Activated T-helper 17 cell treated with anti-CD3 and anti-CD28 coated beads, Interleukin-2, amount 50 U/mL, for 72 hours (primary cell): Measurements from ENCODE around the gene MPP3. TPM values are rescaled to one million over a fixed set of nuclear protein-coding genes. Genes with fewer than 3 reads are reported as not detected.

Experiments used
- ATAC-seq: fragments of 150-1000 bp; cut with Tn5 transposase; replicated peaks from 2 replicates; pipeline ENCODE4 v1.10.0; 2021; ENCODE audit warnings: mild to moderate bottlenecking, moderate library complexity
- H3K27ac Mint-ChIP-seq: one replicate; pipeline ENCODE4 v1.8.0; 2022; ENCODE audit warnings: mixed read lengths
- H3K27me3 Mint-ChIP-seq: one replicate; pipeline ENCODE4 v1.8.0; 2022; ENCODE audit warnings: mixed read lengths
- H3K36me3 Mint-ChIP-seq: one replicate; pipeline ENCODE4 v1.8.0; 2022; ENCODE audit warnings: low read depth, mild to moderate bottlenecking, mixed read lengths
- H3K4me1 Mint-ChIP-seq: one replicate; pipeline ENCODE4 v1.8.0; 2022; ENCODE audit warnings: mixed read lengths
- H3K4me3 Mint-ChIP-seq: one replicate; pipeline ENCODE4 v1.8.0; 2022; ENCODE audit warnings: mild to moderate bottlenecking, mixed read lengths
- H3K9me3 Mint-ChIP-seq: one replicate; pipeline ENCODE4 v1.8.0; 2022; ENCODE audit warnings: mixed read lengths
- total RNA-seq, 2 donors: library from RNA; stranded (reverse); gene quantifications; one replicate each; pipeline ENCODE4 v1.2.3, GENCODE V29; 2022

The MPP3 gene, protein sequence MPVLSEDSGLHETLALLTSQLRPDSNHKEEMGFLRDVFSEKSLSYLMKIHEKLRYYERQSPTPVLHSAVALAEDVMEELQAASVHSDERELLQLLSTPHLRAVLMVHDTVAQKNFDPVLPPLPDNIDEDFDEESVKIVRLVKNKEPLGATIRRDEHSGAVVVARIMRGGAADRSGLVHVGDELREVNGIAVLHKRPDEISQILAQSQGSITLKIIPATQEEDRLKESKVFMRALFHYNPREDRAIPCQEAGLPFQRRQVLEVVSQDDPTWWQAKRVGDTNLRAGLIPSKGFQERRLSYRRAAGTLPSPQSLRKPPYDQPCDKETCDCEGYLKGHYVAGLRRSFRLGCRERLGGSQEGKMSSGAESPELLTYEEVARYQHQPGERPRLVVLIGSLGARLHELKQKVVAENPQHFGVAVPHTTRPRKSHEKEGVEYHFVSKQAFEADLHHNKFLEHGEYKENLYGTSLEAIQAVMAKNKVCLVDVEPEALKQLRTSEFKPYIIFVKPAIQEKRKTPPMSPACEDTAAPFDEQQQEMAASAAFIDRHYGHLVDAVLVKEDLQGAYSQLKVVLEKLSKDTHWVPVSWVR
- total RNA-seq, result under 1 TPM; 0.43 to 0.58 TPM

DNA sequence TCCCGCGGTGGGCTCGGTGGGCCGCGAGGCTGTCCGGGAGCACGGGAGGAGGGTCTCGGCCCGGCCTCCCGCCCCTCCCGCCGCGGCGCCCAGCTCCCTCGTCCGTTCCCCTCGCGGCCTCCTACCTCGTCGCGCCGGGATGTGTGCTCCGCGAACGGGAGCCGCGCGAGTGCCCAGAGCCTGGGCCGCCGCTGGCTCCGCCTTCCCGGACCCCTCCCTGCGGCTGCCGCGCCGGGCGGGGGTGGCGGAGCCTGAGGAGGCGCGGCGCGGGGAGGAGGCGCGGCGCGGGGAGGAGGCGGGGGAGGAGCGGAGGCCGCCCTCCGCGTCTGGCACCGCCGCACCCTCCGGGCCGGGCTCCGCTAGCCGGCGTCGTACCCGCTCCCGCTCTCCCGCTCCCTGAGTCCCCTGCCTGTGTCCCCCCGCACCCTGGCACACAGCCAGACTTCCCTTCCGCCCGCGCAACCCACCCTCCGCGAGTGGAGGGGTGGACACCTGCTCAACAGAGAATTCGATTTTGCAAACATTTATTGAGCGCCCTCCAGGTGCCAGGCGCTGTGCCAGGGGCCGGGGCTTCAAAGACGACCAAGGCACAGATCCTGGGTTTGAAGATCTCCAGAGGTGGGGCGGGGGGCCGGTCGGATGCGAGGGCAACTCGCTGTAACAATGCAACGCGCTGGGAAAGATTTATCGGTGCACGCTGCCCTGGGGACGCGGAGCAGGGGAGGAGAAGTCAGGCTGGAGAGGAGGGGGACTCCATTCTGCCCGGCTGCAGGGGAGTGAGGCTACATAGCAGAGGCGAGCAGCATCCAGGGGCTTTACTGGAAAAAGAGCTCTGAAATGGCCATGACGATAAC, at the start of gene MPP3:
Gene MPP3 (minus strand): TSS at position 171 of the 854 bp plus-strand sequence. CDS start 1,240 bp downstream, outside the sequence.
- H3K36me3 Mint-ChIP-seq, result no peaks in the 10 kb centered on the region
- no peaks in the 10 kb centered on the region for H3K9me3 Mint-ChIP-seq
- no peak within 1 kb of the TSS for H3K27ac Mint-ChIP-seq
- peak; percentile 64 for ATAC-seq
- peak within 1 kb of the TSS; percentile 79 for H3K4me3 Mint-ChIP-seq
- H3K27me3 Mint-ChIP-seq, result peaks cover 19% of the 10 kb centered on the region
- H3K4me1 Mint-ChIP-seq, result peaks cover 14% of the 10 kb centered on the region

DNA sequence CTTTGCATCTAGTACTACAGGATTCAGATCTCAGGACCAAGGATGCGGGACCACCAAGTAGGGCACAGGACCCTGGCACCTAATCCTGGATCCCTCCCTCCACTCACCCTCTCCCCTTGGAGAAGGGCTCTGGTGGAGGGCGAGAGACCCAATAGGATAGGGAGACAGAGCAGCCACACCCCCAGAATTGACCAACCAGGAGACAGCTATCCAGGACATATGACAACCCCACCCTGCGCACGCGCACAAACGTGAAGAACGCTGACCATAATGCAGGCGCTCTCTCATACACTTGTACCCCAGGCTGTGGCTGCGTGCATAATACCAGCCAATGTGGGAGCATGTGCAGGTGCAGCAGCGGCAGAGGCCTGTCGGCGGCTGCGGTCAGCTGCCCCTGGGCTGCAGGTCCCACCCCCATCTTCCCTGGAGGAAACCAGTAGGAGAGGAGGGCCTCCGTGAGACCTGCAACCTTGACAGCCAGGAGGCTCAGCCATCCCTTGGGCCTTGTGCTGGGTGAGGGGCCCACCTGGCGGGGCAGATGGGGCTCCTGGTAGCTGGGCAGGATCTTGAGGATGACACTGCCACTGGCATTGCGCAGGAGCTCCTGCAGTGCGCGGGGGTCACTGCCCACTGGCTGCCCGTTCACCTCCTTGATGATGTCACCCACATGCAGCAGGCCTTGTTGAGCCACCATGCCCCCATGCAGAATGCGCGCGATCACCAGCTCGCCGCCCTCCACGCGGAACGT, 49.0 kb upstream of the MPP3 start:
- Mint-ChIP-seq H3K9me3 (no peaks in the 10 kb centered on the region), H3K27me3 (peaks cover 9% of the 10 kb centered on the region), H3K4me1 (no peaks in the 10 kb centered on the region), H3K36me3 (no peaks in the 10 kb centered on the region), H3K27ac (no peak overlapping the region), H3K4me3 (no peak overlapping the region)
- ATAC-seq, result no peak

DNA sequence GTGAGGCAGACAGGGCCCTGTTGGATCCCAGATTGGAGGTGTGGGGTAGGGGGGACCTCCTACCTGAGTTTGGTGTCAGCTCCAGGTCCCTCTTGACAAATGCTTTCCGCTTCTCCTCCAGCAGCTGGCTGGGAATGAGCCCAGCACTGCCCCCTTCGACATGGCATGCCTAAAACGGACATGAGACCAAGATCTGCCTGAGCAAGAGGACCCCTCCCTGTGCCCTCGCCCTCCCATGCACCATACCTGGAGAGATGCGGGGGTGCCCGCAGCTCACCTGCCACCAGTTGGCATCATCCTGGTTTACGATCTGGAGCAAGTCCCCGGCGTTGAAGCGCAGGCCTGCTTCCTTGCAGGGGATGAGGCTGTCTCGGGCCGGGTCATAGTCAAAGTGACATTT, 48.2 kb upstream of the MPP3 start:
- Mint-ChIP-seq H3K27me3 (peaks cover 9% of the 10 kb centered on the region), H3K4me1 (no peaks in the 10 kb centered on the region), H3K36me3 (no peaks in the 10 kb centered on the region), H3K27ac (no peak overlapping the region), H3K9me3 (no peaks in the 10 kb centered on the region), H3K4me3 (no peak overlapping the region)
- ATAC-seq, result no peak

DNA sequence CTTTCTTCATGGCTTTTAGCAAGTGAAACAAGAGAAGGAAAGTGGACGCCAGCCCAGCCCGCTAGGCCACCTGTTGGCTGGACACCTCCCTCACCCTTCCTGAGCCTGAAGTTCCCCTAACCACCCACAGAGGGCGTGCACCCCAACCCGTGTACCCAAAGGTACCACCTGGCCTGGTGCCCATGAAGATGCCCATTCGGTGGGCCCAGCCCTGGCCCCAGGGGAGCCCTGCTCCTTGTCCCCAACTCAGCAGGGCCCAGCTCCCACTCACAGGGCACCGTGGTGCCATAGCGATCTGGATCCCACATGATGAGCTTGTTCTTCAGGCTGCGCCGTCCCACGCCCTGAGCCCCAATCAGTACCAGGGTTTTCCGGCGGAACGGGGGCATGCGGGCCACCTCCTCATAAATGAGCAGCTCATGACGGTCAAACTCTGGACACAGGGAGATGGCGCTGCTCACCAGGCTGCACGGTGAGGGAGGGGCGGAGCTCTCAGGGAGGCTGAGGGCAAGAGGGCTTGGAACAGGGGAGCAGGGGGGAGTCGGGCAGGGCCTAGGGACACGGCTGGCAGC, 47.6 kb upstream of the MPP3 start:
- H3K4me3 Mint-ChIP-seq, result no peak overlapping the region

DNA sequence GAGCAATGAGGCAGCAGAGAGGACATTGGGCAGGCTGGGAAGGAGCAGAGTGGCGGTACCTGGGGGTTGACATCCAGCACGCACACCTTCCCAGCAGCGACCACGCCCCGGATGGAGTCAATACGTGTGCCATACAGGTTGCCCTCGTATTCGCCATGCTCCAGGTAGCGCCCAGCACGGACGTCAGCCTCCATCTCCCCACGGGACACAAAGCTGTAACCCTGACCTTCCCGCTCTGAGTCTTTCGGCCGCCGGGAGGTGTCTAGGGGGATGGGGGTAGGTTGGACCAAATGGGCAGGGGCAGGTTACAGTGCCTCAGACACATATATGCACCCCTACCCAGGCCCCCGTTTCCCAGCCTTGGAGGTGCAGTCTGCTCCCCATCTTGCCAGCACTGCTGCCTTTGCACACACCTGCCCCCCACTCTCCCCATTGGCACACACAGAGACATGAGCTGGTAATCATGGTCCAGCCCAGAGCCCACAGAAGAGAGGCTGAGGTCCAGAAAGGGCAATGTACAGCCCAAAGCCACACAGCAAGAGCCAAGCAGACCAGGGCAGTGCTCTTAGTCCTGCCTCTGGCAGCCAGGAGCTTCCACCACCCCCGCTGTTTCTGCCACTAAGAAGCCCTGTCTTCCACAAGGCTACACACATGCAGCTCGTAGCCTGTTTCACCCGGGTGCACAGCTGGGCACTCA, 46.9 kb upstream of the MPP3 start:
- no peak overlapping the region for H3K4me3 Mint-ChIP-seq
- no peaks in the 10 kb centered on the region for H3K4me1 Mint-ChIP-seq
- no peak for ATAC-seq
- no peak overlapping the region for H3K27ac Mint-ChIP-seq
- no peaks in the 10 kb centered on the region for H3K9me3 Mint-ChIP-seq
- no peaks in the 10 kb centered on the region for H3K36me3 Mint-ChIP-seq
- H3K27me3 Mint-ChIP-seq, result peaks cover 3% of the 10 kb centered on the region

More for the DNA sequence above, 47.6 kb upstream of the MPP3 start:
- ATAC-seq, result peak; percentile 57
- H3K27ac Mint-ChIP-seq, result no peak overlapping the region
- no peaks in the 10 kb centered on the region for H3K4me1 Mint-ChIP-seq
- no peaks in the 10 kb centered on the region for H3K9me3 Mint-ChIP-seq
- no peaks in the 10 kb centered on the region for H3K36me3 Mint-ChIP-seq
- H3K27me3 Mint-ChIP-seq, result peaks cover 8% of the 10 kb centered on the region

DNA sequence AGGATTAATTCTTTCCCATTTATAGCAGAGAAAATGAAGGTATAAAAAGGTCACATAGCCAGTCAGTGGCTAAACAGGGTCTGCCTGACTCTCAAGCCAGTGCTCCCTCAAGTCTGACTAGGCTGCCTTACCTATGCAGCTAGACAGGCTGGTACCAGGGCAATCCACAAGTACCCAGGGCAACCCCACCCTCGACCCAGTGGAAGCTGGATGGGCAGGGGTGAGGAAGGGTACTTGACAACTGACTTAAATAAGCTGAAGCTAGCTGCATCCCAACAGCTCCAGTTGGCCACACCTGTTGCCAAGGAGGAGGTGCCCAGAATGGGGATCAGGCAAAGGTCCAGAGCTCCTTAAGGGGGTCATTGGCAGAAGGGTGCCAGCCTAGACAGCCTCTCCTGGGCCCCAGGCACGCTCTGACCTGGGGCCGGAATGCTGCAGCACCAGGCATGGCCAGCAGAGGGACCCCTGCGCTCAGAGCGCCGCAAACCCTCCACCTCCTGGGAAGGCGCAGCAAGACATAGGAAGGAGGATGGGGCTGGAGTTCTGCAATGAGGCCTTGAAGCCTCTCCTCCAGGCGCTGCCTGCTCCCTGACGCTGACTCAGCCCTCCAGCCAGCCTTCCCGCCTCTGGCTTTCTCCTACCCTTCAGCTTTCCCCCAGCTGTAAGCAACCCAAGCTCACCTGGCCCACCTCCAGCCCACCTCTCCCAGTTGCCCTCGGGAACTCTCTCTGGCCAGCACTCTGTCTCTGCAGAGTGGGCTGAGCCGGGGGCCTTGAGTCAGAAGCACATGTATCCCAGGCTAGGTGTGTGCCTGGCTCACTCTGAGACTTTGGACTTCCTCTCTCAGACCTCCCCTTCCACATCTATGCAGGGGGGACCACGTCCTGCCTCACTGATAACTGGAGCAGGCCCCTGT, 45.6 kb upstream of the MPP3 start:
- no peaks in the 10 kb centered on the region for H3K36me3 Mint-ChIP-seq
- H3K4me1 Mint-ChIP-seq, result no peaks in the 10 kb centered on the region
- no peak overlapping the region for H3K4me3 Mint-ChIP-seq
- H3K9me3 Mint-ChIP-seq, result no peaks in the 10 kb centered on the region
- peak; percentile 90 for ATAC-seq
- H3K27me3 Mint-ChIP-seq, result peaks cover 5% of the 10 kb centered on the region
- H3K27ac Mint-ChIP-seq, result no peak overlapping the region

DNA sequence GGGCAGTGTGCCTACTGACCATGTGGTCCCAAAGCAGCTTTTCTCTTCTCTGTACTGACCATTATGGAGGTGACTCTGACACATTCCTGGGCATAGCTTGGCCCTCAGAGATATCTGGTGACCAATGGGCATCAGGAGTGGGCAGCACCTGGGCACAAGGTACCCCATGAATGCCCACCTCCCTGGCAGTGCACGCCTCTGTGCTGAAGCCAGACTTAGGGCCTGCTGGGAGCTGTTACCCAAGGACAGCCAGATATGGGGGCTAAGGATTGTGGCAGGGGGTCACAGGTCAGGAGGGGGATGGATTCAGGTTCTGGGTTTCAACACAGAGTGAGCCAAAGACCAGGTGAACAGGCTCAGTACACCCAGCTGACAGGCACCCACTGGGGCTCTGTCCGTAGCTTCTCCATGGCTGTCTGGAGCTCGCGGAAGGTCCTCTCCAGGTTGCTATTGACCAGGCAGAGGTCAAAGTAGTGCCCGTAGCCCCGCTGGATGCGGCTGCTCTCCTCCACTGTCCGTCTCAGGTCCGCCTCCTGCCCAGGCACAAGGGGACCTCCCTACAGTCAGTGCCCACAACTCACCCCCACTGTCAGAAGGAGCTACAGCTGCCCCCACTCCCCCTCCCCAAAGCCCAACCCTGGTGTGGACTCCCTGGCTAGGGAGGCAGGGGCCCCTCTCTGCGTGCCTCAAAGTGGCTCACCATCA, 44.7 kb upstream of the MPP3 start:
- Mint-ChIP-seq H3K36me3 (no peaks in the 10 kb centered on the region), H3K27ac (no peak overlapping the region), H3K9me3 (no peaks in the 10 kb centered on the region), H3K27me3 (peaks cover 6% of the 10 kb centered on the region), H3K4me3 (no peak overlapping the region), H3K4me1 (no peaks in the 10 kb centered on the region)
- no peak for ATAC-seq

DNA sequence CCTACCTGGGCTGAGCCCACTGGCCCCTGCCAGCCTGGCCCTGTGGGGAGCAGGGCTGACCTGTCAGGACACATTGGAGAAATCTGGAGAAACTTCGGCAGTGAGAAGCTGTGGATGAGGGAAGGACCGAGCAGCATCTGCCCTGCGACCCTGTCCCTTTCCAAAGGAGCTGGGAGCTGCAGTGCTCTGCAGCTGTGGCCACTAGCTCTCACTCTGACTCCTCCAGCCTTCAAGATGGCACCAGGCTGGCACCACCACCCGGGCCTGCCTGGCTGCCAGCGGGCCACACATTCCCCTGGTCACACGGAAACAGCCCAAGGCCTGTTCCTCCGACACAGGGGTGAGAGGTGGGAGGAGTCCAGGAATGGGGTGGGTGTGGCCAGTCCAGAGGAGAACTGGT, 44.1 kb upstream of the MPP3 start:
- Mint-ChIP-seq H3K27ac (no peak overlapping the region), H3K4me3 (no peak overlapping the region), H3K4me1 (no peaks in the 10 kb centered on the region)

DNA sequence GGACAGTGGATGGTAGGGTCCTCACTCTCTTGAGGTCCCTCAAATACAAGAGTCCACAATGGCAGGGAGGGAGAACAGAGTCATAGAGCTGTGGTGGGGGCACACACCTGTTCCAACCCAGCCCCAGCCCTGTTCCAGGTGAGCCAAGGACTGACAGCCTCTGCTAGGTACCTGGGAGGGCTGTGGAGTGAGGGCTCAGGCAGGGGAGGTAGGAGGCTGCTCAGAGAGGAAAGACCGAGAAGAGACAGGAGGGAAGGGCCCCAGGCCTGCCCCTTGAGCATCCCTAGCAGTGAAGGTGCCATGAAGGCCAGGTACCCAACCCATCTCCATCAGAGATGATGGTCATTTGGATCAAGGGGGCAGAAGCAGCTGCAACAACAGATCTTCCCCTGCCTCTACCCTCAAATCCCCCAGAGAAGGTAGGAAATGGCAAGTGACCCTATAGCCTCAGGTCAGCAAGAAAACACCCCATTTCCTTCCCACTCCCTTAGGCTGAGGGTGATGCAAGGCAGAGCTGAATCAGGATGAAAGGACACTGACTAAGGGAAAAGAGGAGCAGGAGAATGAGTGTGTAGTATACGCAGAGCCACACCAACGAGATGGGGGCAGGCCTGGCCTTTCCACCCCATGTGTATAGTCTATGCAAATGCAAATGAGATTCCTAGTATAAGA, 42.7 kb upstream of the MPP3 start:
- ATAC-seq, result no peak

More for the DNA sequence above, 44.1 kb upstream of the MPP3 start:
- Mint-ChIP-seq H3K9me3 (no peaks in the 10 kb centered on the region), H3K36me3 (no peaks in the 10 kb centered on the region), H3K27me3 (peaks cover 6% of the 10 kb centered on the region)
- ATAC-seq, result no peak

DNA sequence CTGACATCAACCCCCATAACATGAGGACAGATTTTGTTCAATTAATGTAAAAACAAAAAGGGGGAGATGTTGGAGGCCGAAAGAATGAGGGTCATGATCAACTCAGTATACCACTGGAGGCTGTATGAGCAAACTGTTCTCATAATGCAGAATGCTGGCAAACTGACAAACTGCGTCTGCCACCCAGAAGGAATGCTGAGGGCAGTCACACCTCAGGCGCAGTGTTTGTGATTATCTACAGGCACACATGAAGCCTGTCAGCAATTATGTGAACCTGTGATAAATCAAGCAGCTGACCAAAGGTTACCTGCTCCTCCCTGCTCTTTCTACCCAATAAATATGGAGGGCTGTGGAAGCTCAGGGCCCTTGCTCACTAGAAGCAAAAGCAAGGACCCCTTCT, 41.3 kb upstream of the MPP3 start:
- Mint-ChIP-seq H3K27ac (no peak overlapping the region), H3K4me3 (no peak overlapping the region), H3K36me3 (no peaks in the 10 kb centered on the region), H3K27me3 (peaks cover 7% of the 10 kb centered on the region), H3K9me3 (no peaks in the 10 kb centered on the region), H3K4me1 (no peaks in the 10 kb centered on the region)
- no peak for ATAC-seq

More for the DNA sequence above, 42.7 kb upstream of the MPP3 start:
- no peak overlapping the region for H3K4me3 Mint-ChIP-seq
- no peaks in the 10 kb centered on the region for H3K9me3 Mint-ChIP-seq
- no peaks in the 10 kb centered on the region for H3K36me3 Mint-ChIP-seq
- H3K27ac Mint-ChIP-seq, result no peak overlapping the region
- H3K4me1 Mint-ChIP-seq, result no peaks in the 10 kb centered on the region
- H3K27me3 Mint-ChIP-seq, result peaks cover 6% of the 10 kb centered on the region

DNA sequence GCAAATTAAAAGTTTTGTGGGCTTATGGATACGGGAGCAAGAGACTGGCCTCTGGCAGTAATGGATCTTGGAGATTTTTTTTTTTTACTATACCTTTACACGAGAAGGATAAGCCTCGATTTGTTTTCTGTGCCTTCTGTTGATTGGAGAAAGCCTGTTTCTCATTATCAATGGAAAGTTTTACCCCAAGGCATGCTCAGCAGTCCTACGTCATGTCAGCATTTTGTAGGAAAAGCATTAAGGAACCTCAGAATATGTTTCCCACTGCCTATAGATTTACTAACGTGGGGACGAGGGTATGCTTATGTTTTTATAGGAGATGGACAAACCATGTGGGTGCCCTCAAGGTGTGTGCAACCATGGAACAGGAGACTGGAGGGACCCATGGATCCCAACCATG, 40.9 kb upstream of the MPP3 start:
- Mint-ChIP-seq H3K9me3 (no peaks in the 10 kb centered on the region), H3K27ac (no peak overlapping the region), H3K27me3 (peaks cover 7% of the 10 kb centered on the region), H3K4me3 (no peak overlapping the region), H3K4me1 (no peaks in the 10 kb centered on the region), H3K36me3 (no peaks in the 10 kb centered on the region)
- ATAC-seq, result no peak

DNA sequence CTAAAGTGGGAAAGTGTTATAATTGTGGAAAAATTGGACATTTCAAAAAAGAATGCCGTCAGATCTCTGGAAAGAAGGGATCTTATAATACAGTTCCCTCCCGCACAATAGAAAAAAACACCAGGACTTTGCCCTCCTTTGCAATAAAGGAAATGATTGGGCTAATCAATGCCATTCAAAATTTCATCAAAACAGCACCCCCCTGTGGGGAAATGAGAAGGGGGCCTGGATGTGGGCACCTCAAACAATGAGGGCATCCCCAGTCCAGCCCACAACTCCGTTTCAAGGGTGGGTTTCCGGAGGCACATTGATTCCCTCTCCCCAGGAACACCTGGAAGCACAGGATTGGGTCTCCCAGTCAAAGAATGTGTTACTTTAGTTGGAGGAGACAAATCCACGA, 40.1 kb upstream of the MPP3 start:
- Mint-ChIP-seq H3K4me1 (no peaks in the 10 kb centered on the region), H3K27ac (no peak overlapping the region)

More for the DNA sequence above, 40.1 kb upstream of the MPP3 start:
- Mint-ChIP-seq H3K27me3 (peaks cover 14% of the 10 kb centered on the region), H3K4me3 (no peak overlapping the region), H3K36me3 (no peaks in the 10 kb centered on the region), H3K9me3 (no peaks in the 10 kb centered on the region)
- ATAC-seq, result no peak
